Activated naive CD8-positive, alpha-beta T cell (primary cell): ENCODE data around the gene LY86.
A peak's percentile ranks its signal among the peaks of the same experiment; 100 is the strongest.
"Not testable (repeated sequence)": the region's sequence is repeated elsewhere in the genome, so short reads cannot be mapped to it uniquely, and the experiment has no call there.

Experiments used
- H3K27ac Mint-ChIP-seq: one replicate; pipeline ENCODE4 v1.8.0; 2021; ENCODE audit warnings: mixed read lengths
- H3K27me3 Mint-ChIP-seq: one replicate; pipeline ENCODE4 v1.8.0; 2021; ENCODE audit warnings: mixed read lengths
- H3K36me3 Mint-ChIP-seq: one replicate; pipeline ENCODE4 v1.8.0; 2021; ENCODE audit warnings: mixed read lengths
- H3K4me1 Mint-ChIP-seq: one replicate; pipeline ENCODE4 v1.8.0; 2021; ENCODE audit warnings: low read depth, mixed read lengths
- H3K4me3 Mint-ChIP-seq: one replicate; pipeline ENCODE4 v1.8.0; 2021; ENCODE audit warnings: mild to moderate bottlenecking, mixed read lengths
- H3K9me3 Mint-ChIP-seq: one replicate; pipeline ENCODE4 v1.8.0; 2021; ENCODE audit warnings: low read depth, mixed read lengths

Gene LY86

GRCh38 chr6:6657820-6658217 is 69.3 kb downstream of the LY86 start:
- Mint-ChIP-seq H3K4me3 (no peak overlapping the region), H3K27ac (peak overlapping the region; percentile 93)

GRCh38 chr6:6659600-6660327 is 71.2 kb downstream of the LY86 start:
- no peaks in the 10 kb centered on the region for H3K27me3 Mint-ChIP-seq
- peak overlapping the region; percentile 25 for H3K4me3 Mint-ChIP-seq
- H3K27ac Mint-ChIP-seq: peak overlapping the region; percentile 93
- H3K4me1 Mint-ChIP-seq: peaks cover 78% of the 10 kb centered on the region
- H3K9me3 Mint-ChIP-seq: no peaks in the 10 kb centered on the region
- H3K36me3 Mint-ChIP-seq: peaks cover 2% of the 10 kb centered on the region

More at GRCh38 chr6:6657820-6658217, 69.3 kb downstream of the LY86 start:
- no peaks in the 10 kb centered on the region for H3K36me3 Mint-ChIP-seq
- H3K4me1 Mint-ChIP-seq: peaks cover 98% of the 10 kb centered on the region
- H3K27me3 Mint-ChIP-seq: no peaks in the 10 kb centered on the region
- H3K9me3 Mint-ChIP-seq: no peaks in the 10 kb centered on the region

- no peaks in the 10 kb centered on the region for H3K27me3 Mint-ChIP-seq
- no peaks in the 10 kb centered on the region for H3K9me3 Mint-ChIP-seq
- H3K4me1 Mint-ChIP-seq: peaks cover 71% of the 10 kb centered on the region
- peaks cover 2% of the 10 kb centered on the region for H3K36me3 Mint-ChIP-seq
- H3K4me3 Mint-ChIP-seq: no peak overlapping the region
- H3K27ac Mint-ChIP-seq: peak overlapping the region; percentile 51
These were observed 72.0 kb downstream of the LY86 start for GRCh38 chr6:6660339-6661045.

GRCh38 chr6:6661191-6661590 is 72.7 kb downstream of the LY86 start:
- Mint-ChIP-seq H3K36me3 (peaks cover 2% of the 10 kb centered on the region), H3K4me3 (no peak overlapping the region), H3K27me3 (no peaks in the 10 kb centered on the region), H3K9me3 (no peaks in the 10 kb centered on the region), H3K27ac (peak overlapping the region; percentile 51), H3K4me1 (peaks cover 64% of the 10 kb centered on the region)

GRCh38 chr6:6661684-6662083 is 73.2 kb downstream of the LY86 start:
- Mint-ChIP-seq H3K4me1 (peaks cover 59% of the 10 kb centered on the region), H3K4me3 (no peak overlapping the region), H3K9me3 (no peaks in the 10 kb centered on the region), H3K36me3 (peaks cover 2% of the 10 kb centered on the region), H3K27me3 (no peaks in the 10 kb centered on the region), H3K27ac (no peak overlapping the region)

GRCh38 chr6:6663421-6664135 is 75.1 kb downstream of the LY86 start:
- Mint-ChIP-seq H3K27me3 (no peaks in the 10 kb centered on the region), H3K4me1 (peaks cover 45% of the 10 kb centered on the region), H3K36me3 (peaks cover 2% of the 10 kb centered on the region), H3K4me3 (no peak overlapping the region), H3K27ac (no peak overlapping the region), H3K9me3 (no peaks in the 10 kb centered on the region)

- H3K36me3 Mint-ChIP-seq: peaks cover 2% of the 10 kb centered on the region
- peaks cover 36% of the 10 kb centered on the region for H3K4me1 Mint-ChIP-seq
- H3K27ac Mint-ChIP-seq: no peak overlapping the region
- H3K4me3 Mint-ChIP-seq: no peak overlapping the region
- H3K27me3 Mint-ChIP-seq: no peaks in the 10 kb centered on the region
- peaks cover 4% of the 10 kb centered on the region for H3K9me3 Mint-ChIP-seq
These were observed 77.2 kb downstream of the LY86 start for GRCh38 chr6:6665555-6666243.

GRCh38 chr6:6670150-6670549 is 81.6 kb downstream of the LY86 start:
- H3K36me3 Mint-ChIP-seq, H3K27me3 Mint-ChIP-seq, H3K27ac Mint-ChIP-seq, H3K4me3 Mint-ChIP-seq, H3K9me3 Mint-ChIP-seq: not testable (repeated sequence)
- H3K4me1 Mint-ChIP-seq: peaks cover 16% of the 10 kb centered on the region

GRCh38 chr6:6674872-6675271 is 86.4 kb downstream of the LY86 start:
- H3K4me1 Mint-ChIP-seq: peaks cover 9% of the 10 kb centered on the region
- peaks cover 4% of the 10 kb centered on the region for H3K9me3 Mint-ChIP-seq
- H3K36me3 Mint-ChIP-seq: no peaks in the 10 kb centered on the region
- no peak overlapping the region for H3K4me3 Mint-ChIP-seq
- no peak overlapping the region for H3K27ac Mint-ChIP-seq
- no peaks in the 10 kb centered on the region for H3K27me3 Mint-ChIP-seq

- no peak overlapping the region for H3K4me3 Mint-ChIP-seq
- no peaks in the 10 kb centered on the region for H3K27me3 Mint-ChIP-seq
- no peaks in the 10 kb centered on the region for H3K36me3 Mint-ChIP-seq
- peaks cover 9% of the 10 kb centered on the region for H3K4me1 Mint-ChIP-seq
- H3K27ac Mint-ChIP-seq: no peak overlapping the region
- H3K9me3 Mint-ChIP-seq: no peaks in the 10 kb centered on the region
These were observed 88.5 kb downstream of the LY86 start for GRCh38 chr6:6676910-6677441.

GRCh38 chr6:6678185-6678671 is 89.7 kb downstream of the LY86 start:
- Mint-ChIP-seq H3K27ac (no peak overlapping the region), H3K27me3 (no peaks in the 10 kb centered on the region), H3K9me3 (no peaks in the 10 kb centered on the region), H3K4me1 (peaks cover 9% of the 10 kb centered on the region), H3K4me3 (no peak overlapping the region), H3K36me3 (no peaks in the 10 kb centered on the region)

- Mint-ChIP-seq H3K4me1 (peaks cover 9% of the 10 kb centered on the region), H3K9me3 (no peaks in the 10 kb centered on the region), H3K27ac (no peak overlapping the region), H3K27me3 (no peaks in the 10 kb centered on the region), H3K36me3 (no peaks in the 10 kb centered on the region), H3K4me3 (no peak overlapping the region)
These were observed 90.3 kb downstream of the LY86 start for GRCh38 chr6:6678811-6679210.

- Mint-ChIP-seq H3K27ac (no peak overlapping the region), H3K36me3 (no peaks in the 10 kb centered on the region), H3K4me1 (peaks cover 12% of the 10 kb centered on the region), H3K9me3 (no peaks in the 10 kb centered on the region), H3K27me3 (no peaks in the 10 kb centered on the region), H3K4me3 (no peak overlapping the region)
These were observed 91.1 kb downstream of the LY86 start for GRCh38 chr6:6679633-6680032.

- Mint-ChIP-seq H3K9me3 (no peaks in the 10 kb centered on the region), H3K27me3 (no peaks in the 10 kb centered on the region), H3K36me3 (no peaks in the 10 kb centered on the region), H3K4me1 (peaks cover 12% of the 10 kb centered on the region), H3K27ac (no peak overlapping the region), H3K4me3 (no peak overlapping the region)
These were observed 92.0 kb downstream of the LY86 start for GRCh38 chr6:6680526-6680925.
